Astrocyte of the cerebellum (primary cell): ENCODE measurements around the gene SH3PXD2B.

Experiments
- DNase-seq: peaks from one replicate; pipeline ENCODE4 v3.0.0-alpha.2; 2011; ENCODE audit warnings: low read depth
- H3K4me3 ChIP-seq: 2 replicates; pipeline ENCODE4 v1.5.1; 2011; ENCODE audit warnings: mild to moderate bottlenecking, low read depth, low read length, moderate library complexity
- in situ Hi-C: cut with HindIII; loops from 2 replicates; pipeline ENCODE4 v1.10.0; 2017; ENCODE audit warnings: low sequenced_read_pairs
- TF ChIP-seq, protein P1 (sequence below): IDR thresholded peaks from 2 replicates; pipeline ENCODE4 v1.5.1; 2012; ENCODE audit warnings: low read length, low read depth, moderate library complexity, mild to moderate bottlenecking; ENCODE audit errors: missing control alignments

SH3PXD2B gene

DNA sequence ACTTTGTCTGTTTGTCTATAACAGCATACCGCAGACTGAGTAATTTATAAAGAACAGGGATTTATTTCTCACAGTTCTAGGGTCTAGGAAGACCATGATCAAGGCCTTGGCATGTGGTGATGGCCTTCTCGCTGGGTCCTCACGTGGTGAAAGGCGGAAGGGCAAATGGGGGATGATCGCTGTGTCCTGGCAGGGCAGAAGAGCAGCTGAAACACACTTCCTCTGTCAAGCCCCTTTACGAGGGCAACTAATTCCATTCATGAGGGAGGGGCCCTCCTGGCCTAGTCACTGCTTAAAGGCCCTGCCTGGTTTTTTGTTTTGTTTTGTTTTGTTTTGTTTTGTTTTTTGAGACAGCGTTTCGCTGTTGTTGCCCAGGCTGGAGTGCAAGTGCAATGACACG is 128.9 kb downstream of the SH3PXD2B start:
- in situ Hi-C loops: no loop called here
- DNase-seq: no peak
- H3K4me3 ChIP-seq: no peak overlapping the region
- TF ChIP-seq, protein P1, sequence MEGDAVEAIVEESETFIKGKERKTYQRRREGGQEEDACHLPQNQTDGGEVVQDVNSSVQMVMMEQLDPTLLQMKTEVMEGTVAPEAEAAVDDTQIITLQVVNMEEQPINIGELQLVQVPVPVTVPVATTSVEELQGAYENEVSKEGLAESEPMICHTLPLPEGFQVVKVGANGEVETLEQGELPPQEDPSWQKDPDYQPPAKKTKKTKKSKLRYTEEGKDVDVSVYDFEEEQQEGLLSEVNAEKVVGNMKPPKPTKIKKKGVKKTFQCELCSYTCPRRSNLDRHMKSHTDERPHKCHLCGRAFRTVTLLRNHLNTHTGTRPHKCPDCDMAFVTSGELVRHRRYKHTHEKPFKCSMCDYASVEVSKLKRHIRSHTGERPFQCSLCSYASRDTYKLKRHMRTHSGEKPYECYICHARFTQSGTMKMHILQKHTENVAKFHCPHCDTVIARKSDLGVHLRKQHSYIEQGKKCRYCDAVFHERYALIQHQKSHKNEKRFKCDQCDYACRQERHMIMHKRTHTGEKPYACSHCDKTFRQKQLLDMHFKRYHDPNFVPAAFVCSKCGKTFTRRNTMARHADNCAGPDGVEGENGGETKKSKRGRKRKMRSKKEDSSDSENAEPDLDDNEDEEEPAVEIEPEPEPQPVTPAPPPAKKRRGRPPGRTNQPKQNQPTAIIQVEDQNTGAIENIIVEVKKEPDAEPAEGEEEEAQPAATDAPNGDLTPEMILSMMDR: no peak

DNA sequence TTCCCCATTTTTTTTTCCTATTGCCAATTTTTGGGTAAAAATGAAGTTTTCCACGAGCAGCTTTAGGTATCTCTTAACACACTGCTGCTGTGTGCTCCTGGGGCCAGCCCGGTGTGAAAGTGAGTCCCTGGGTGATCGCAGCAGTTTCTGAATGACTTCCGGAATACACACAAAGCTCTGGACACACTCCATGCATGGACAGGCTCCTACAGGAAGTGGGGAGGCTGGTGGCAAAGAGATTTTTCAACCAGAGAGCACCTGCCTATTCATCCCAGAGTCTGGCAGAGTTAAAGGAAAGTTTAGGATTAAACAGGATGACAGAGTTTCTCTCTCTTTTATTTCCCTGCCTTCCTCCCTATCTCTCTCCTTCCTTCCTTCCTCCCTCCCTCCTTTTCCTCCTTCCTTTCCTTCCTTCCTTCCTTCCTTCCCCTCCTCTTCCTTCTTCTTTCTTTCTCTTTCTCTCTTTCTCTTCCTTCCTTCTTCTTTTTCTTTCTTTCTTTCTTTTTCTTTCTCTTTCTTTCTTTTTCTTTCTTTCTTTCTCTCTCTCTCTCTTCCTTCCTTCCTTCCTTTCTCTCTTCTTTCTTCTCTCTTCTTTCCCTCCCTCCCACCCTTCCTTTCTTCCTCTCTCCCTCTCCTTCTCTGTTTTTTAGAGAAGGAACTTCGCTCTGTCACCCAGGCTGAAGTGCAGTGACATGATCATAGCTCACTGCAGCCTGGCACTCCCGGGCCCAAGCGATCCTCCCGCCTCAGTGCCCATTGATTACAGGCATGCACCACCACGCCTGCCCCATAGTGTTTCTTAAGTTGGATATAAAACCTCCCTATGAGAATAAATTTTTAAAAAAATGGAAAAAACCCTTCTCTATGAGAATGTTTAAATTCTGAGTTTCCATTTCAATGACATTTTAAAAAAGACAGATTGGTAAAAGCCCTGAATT is 132.0 kb downstream of the SH3PXD2B start:
- no peak overlapping the region for H3K4me3 ChIP-seq
- DNase-seq: no peak
- TF ChIP-seq, protein P1: no peak
- in situ Hi-C loops: no loop called here

DNA sequence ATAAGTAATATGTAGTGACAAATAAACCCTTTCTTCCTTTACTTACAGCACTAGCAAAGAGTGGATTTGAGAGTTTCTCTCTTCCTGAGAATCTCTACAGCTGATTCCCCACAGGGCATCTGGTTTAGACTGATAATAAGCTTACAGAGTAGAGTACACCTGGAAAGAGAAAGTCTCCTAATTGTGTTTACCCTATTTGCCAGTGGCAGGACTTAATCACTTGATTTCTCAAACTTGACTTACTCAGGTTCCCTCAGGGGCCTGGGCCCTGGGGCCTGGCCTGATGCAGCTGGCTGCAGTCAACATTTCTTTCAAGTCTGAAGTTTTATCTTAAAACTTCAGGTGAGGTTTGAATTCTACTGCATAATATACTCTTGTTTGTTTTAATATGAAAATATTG is 132.7 kb downstream of the SH3PXD2B start:
- no peak overlapping the region for H3K4me3 ChIP-seq
- TF ChIP-seq, protein P1: no peak
- DNase-seq: no peak
- in situ Hi-C loops: no loop called here

DNA sequence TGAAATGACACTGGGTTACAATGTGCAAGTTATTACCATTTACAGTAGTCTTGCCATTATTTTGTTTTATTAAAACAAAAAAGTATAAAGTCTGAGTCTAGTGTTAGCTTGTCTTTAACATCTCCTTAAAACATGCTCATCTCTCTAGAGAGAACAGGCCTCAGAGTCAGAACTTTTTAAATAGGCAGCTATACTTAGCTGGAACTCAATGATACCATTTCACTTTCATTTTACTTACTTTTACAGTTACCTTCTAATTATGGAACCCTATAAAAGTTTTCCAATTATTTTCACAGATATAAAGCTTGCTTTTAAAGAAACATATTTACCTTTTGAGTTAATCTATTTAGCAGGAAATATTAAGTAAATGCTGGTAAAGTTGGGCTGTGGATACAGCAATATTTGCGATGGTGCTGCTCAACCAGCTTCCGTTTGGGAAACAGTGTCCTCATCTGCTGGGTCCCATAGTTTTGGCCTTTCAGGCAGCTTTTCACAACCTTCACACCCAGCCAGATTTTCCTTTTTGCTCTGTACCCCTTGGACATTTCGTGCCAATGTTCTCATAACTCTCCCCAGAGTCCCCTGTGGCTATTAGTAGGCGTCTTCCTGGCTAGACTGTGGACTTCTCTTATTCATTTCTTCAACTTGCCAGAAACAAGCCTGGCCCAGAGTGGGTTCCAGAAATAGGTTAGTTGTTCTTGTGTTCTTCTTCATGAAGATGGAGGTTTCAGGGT is 134.4 kb downstream of the SH3PXD2B start:
- H3K4me3 ChIP-seq: no peak overlapping the region
- in situ Hi-C loops: no loop called here
- TF ChIP-seq, protein P1: no peak
- no peak for DNase-seq

DNA sequence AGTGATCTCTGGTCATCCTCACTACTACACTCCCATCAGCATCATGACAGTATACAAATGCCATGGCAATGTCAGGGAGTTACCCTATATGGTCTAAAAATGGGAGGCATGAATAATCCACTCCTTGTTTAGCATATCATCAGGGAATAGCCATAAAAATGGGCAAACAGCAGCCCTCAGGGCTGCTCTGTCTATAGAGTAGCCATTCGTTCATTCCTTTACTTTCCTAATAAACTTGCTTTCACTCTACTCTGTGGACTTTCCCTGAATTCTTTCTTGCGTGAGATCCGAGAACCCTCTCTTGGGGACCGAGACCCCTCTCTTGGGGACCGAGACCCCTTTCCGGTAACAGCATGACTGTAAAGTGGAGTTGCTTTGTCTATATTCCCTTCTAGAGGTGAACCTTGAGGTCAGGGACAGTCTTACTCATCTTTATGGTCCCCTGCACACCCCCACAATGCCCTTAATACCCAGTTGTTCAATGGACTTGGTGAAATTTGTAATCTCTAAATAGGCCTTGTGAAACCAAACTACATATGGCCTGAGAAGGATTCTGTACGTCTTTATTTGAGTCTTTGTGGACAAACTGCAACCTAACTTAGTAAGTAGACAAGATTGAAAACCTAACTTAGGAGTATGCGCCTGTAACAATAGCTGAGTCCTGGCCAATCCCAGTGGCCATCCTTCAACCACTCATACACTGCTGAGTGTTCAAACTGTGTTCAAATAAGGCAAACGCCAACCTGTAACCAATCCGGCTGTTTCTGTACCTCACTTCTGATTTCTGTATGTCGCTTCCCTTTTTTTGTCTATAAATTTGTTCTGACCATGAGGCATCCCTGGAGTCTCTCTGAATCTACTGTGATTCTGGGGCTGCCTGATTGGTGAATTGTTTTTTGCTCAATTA is 138.5 kb downstream of the SH3PXD2B start:
- TF ChIP-seq, protein P1: no peak
- DNase-seq: no peak
- in situ Hi-C loops: no loop called here
- H3K4me3 ChIP-seq: no peak overlapping the region

DNA sequence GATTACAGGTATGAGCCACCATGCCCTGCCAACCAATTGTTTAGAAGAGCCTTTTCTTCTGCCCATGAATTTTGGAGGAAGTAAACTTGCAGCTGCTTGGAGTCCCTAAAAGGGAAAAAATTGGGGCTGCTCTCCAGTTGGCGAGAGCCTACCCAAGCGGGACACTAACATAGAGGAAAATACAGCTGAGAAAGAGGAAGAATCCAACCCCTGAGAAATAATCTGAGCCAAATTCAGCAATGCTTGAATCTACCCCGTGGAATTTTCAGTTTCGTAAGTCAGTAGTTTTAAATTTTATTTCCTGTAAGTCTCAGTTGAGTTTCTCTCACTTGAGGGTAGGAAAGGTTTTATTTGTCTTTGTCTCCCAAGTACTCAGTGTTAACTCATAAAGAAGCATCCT is 140.4 kb downstream of the SH3PXD2B start:
- in situ Hi-C loops: no loop called here
- TF ChIP-seq, protein P1: no peak
- no peak for DNase-seq
- no peak overlapping the region for H3K4me3 ChIP-seq
